ENCODE data around the gene CD55. TPM values are rescaled to one million over a fixed set of nuclear protein-coding genes. Genes with fewer than 3 reads are reported as not detected.

The CD55 gene
- total and polyA plus RNA-seq, 2 of the 8 experiments (the other 6 are each of a cell fraction or from before 2014, with no cell fraction given): 20.1 to 22.8 TPM

GRCh38 chr1:207280706-207281105 lies 40.8 kb upstream of the CD55 start:
- POLR2A ChIA-PET (ENCODE audit: partially characterized antibody): no interaction called here
- no peak overlapping the region for H2BK15ac ChIP-seq (ENCODE audit: low read length)
- TF ChIP-seq ZNF274 (IDR thresholded peaks at IDR 0.05; ENCODE audit: borderline replicate concordance, extremely low read depth, low read length) (no peak), EZH2 (IDR thresholded peaks at IDR 0.05; ENCODE audit: low read depth, low read length, severe bottlenecking) (no peak), MAX (IDR thresholded peaks at IDR 0.05) (no peak), KDM4A (IDR thresholded peaks at IDR 0.05; ENCODE audit: low read depth, low read length, severe bottlenecking) (no peak), CTCF (IDR thresholded peaks at IDR 0.05; ENCODE audit: control extremely low read depth in 1 of 3, insufficient read depth in 1 of 3, low read depth in 1 of 3, low read length in 3 of 3) (no peak), NANOG (IDR thresholded peaks at IDR 0.05; ENCODE audit: insufficient read depth, low read depth, low read length, poor library complexity, severe bottlenecking) (no peak), ASH2L (IDR thresholded peaks at IDR 0.05; ENCODE audit: low read length) (no peak), MAFK (IDR thresholded peaks at IDR 0.05; ENCODE audit: low read depth, low read length) (no peak), GABPA (IDR thresholded peaks at IDR 0.05; ENCODE audit: borderline replicate concordance, insufficient read depth, low read length) (no peak), SIRT6 (IDR thresholded peaks at IDR 0.05; ENCODE audit: low read length) (no peak), SP4 (IDR thresholded peaks at IDR 0.05; ENCODE audit: low read length) (no peak), SIN3A (conservative IDR thresholded peaks at IDR 0.05 in 1 of 2, IDR thresholded peaks at IDR 0.05 in 1 of 2; ENCODE audit: low read depth in 1 of 2, low read length in 2 of 2) (no peak)

More at GRCh38 chr1:207280706-207281105, 40.8 kb upstream of the CD55 start:
- Histone ChIP-seq H2AK5ac (ENCODE audit: low read depth, low read length) (no peak overlapping the region), H4K20me1 (replicated peaks in 1 of 2; ENCODE audit: control insufficient read depth in 1 of 2, insufficient read depth in 2 of 2, low read length in 2 of 2) (no peaks in the 10 kb centered on the region), H3K23me2 (ENCODE audit: low read depth, low read length) (no peaks in the 10 kb centered on the region), H3K9me3 (ENCODE audit: insufficient read depth in 2 of 2, low read depth in 1 of 2, low read length in 1 of 2) (no peaks in the 10 kb centered on the region), H4K8ac (ENCODE audit: extremely low read depth, insufficient read depth, low read length) (no peak overlapping the region), H4K91ac (replicated peaks; ENCODE audit: insufficient read length, low read length) (no peak overlapping the region), H3K4ac (replicated peaks; ENCODE audit: insufficient read length, low read depth, low read length) (no peak overlapping the region), H2BK120ac (replicated peaks; ENCODE audit: low read depth, low read length) (no peak overlapping the region), H2BK5ac (ENCODE audit: low read depth, low read length) (no peak overlapping the region), H3K36me3 (ENCODE audit: control insufficient read depth in 2 of 4, insufficient read depth in 4 of 4, low read length in 3 of 4) (no peaks in the 10 kb centered on the region), H2BK12ac (ENCODE audit: low read depth, low read length) (no peak overlapping the region), H3K18ac (ENCODE audit: extremely low read depth, low read length) (no peak overlapping the region), H3K4me2 (ENCODE audit: insufficient read depth in 1 of 2, low read depth in 2 of 2, low read length in 2 of 2) (no peak overlapping the region), H2AFZ (ENCODE audit: low read length) (no peak overlapping the region), H3K4me1 (replicated peaks in 1 of 4; ENCODE audit: control insufficient read depth in 3 of 4, insufficient read depth in 4 of 4, low read length in 3 of 4) (no peaks in the 10 kb centered on the region), H4K5ac (ENCODE audit: insufficient read length, low read depth, low read length) (no peak overlapping the region), H3K79me1 (ENCODE audit: low read depth, low read length) (no peaks in the 10 kb centered on the region), H3K27ac (ENCODE audit: low read depth, low read length) (no peak overlapping the region), H3K79me2 (ENCODE audit: control insufficient read depth in 1 of 2, insufficient read depth in 2 of 2, low read length in 2 of 2) (no peaks in the 10 kb centered on the region), H2BK20ac (ENCODE audit: low read length) (no peak overlapping the region), H3K4me3 (ENCODE audit: extremely low read depth in 1 of 4, insufficient read depth in 2 of 4, low read depth in 3 of 4, low read length in 4 of 4) (no peak overlapping the region), H3K27me3 (replicated peaks in 1 of 4; ENCODE audit: control insufficient read depth in 3 of 4, extremely low read depth in 1 of 4, insufficient read depth in 3 of 4, low read length in 3 of 4) (no peaks in the 10 kb centered on the region), H3K9ac (replicated peaks in 1 of 4; ENCODE audit: extremely low read depth in 1 of 4, low read depth in 3 of 4, low read length in 3 of 4) (no peak overlapping the region), H3K14ac (ENCODE audit: insufficient read length) (no peak overlapping the region), H3K23ac (ENCODE audit: insufficient read length) (no peak overlapping the region), H3K56ac (replicated peaks; ENCODE audit: insufficient read length, low read depth, low read length) (no peak overlapping the region)
- 89% methylated on average over 3 of the region's 3 CpGs; no CpG with 5 or more reads in 1 of the 2 experiments for WGBS, 2 experiments (ENCODE audit: extremely low coverage in 1 of 2, insufficient coverage in 1 of 2, insufficient read length in 1 of 2, insufficient replicate concordance in 2 of 2, low coverage in 1 of 2, low lambda C conversion rate in 2 of 2, missing lambda C conversion rate in 1 of 2)
- no peak for FAIRE-seq
- no peak for DNase-seq (ENCODE audit: low read depth in 1 of 2, low spot score in 2 of 2)
- CTCF ChIA-PET (ENCODE audit: partially characterized antibody): interaction anchor here (2.8 kb wide), 1 partner anchor 21 kb away, joined by 11 read pairs; no protein-coding TSS in a partner anchor
